Measurements from ENCODE around the gene KRT15.

The KRT15 gene

GRCh38 chr17:41480136-41480535 lies 38.6 kb downstream of the KRT15 start:
- DNase-seq (ENCODE audit: low read depth): no peak

- no peak for DNase-seq (ENCODE audit: low read depth)
Observed at GRCh38 chr17:41478237-41478636, 40.5 kb downstream of the KRT15 start.

GRCh38 chr17:41476866-41477815 lies 41.5 kb downstream of the KRT15 start:
- no peak for DNase-seq (ENCODE audit: low read depth)

GRCh38 chr17:41475421-41475820 lies 43.3 kb downstream of the KRT15 start:
- DNase-seq (ENCODE audit: low read depth): no peak

- DNase-seq (ENCODE audit: low read depth): no peak
Observed at GRCh38 chr17:41474863-41475262, 43.8 kb downstream of the KRT15 start.

- no peak for DNase-seq (ENCODE audit: low read depth)
Observed at GRCh38 chr17:41468346-41468745, 50.3 kb downstream of the KRT15 start.

- no peak for DNase-seq (ENCODE audit: low read depth)
Observed at GRCh38 chr17:41467561-41467960, 51.1 kb downstream of the KRT15 start.

- DNase-seq (ENCODE audit: low read depth): no peak
Observed at GRCh38 chr17:41466988-41467387, 51.7 kb downstream of the KRT15 start, which contains the start of gene KRT32. Gene KRT32, minus strand, starts transcription at chr17:41467386. Its CDS starts 61 bp downstream, at chr17:41467325.

GRCh38 chr17:41464682-41465081 lies 54.0 kb downstream of the KRT15 start:
- no peak for DNase-seq (ENCODE audit: low read depth)

GRCh38 chr17:41464173-41464572 lies 54.5 kb downstream of the KRT15 start:
- DNase-seq (ENCODE audit: low read depth): no peak

GRCh38 chr17:41463746-41464145 lies 54.9 kb downstream of the KRT15 start:
- no peak for DNase-seq (ENCODE audit: low read depth)

Data from activated T-helper 1 cell treated with Interleukin-2 at 50 U/mL for 16 hours (primary cell).